ENCODE measurements around the gene FAR1.

FAR1 gene

GRCh38 chr11:13778345-13778744 is 109.9 kb downstream of the FAR1 start:
- no peak for DNase-seq

DNA sequence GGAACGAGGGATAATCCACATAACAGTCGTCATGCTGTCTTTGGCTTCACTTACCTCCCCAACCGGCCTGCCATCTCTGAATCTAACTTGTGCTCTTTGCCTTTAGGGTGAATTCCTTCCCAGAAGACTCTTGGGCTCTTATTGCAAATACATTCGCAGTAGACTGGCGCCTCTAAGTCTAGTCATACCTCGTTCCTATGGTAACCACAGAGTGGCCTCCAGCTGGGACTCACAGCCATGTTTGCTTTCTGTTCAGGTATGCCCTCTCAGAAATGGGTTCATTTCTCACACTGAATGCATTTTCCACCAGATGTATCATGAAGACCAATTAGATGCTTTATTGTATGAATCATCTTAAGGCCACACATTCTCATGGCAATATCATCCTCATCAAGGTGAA is 112.7 kb downstream of the FAR1 start:
- DNase-seq: no peak

Measured in activated naive CD4-positive, alpha-beta T cell treated with anti-CD3 and anti-CD28 coated beads, Interleukin-2, amount 50 U/mL, for 16 hours (primary cell).